Esophagus squamous epithelium (tissue), 4 donors: Measurements from ENCODE around the gene RNF113B.

ENCODE experiments used
- CTCF ChIP-seq, 6 experiments: fragments of 450-650 bp in 4 of 6; fragments of 200-600 bp in 2 of 6; sonication (generic) in 2 of 6; IDR thresholded peaks; one replicate each; pipeline ENCODE4 v1.5.1; 2016 to 2019; ENCODE audit warnings: antibody characterized with exemption in 6 of 6, mild to moderate bottlenecking in 4 of 6, moderate library complexity in 4 of 6
- POLR2A ChIP-seq, 4 donors: fragments of 450-650 bp; IDR thresholded peaks; one replicate each; pipeline ENCODE4 v1.6.1; 2017; ENCODE audit warnings: antibody characterized with exemption in 4 of 4, mild to moderate bottlenecking in 4 of 4, moderate library complexity in 3 of 4

GRCh38 chr13:98181111-98181815 is 4.2 kb upstream of the RNF113B start:
- no peak for TF ChIP-seq CTCF (IDR thresholded peaks at IDR 0.05)
- TF ChIP-seq POLR2A (IDR thresholded peaks at IDR 0.05): no peak
